NCI-H1694 (cell line): ENCODE results near the gene KREMEN2.
A peak's percentile ranks its signal among the peaks of the same experiment; 100 is the strongest.

Experiments used
- DNase-seq: peaks from one replicate; lab custom pipeline; 2025; lab: John Stamatoyannopoulos, UW

The KREMEN2 gene

GRCh38 chr16:3003582-3004270 is 39.7 kb downstream of the KREMEN2 start:
- DNase-seq, result peak; percentile 95

- no peak for DNase-seq
These were observed 40.2 kb downstream of the KREMEN2 start for GRCh38 chr16:3004319-3004718.

- no peak for DNase-seq
These were observed 40.8 kb downstream of the KREMEN2 start for GRCh38 chr16:3004781-3005284.

- DNase-seq, result no peak
These were observed 43.2 kb downstream of the KREMEN2 start for GRCh38 chr16:3007059-3007956.

- DNase-seq, result no peak
These were observed 44.0 kb downstream of the KREMEN2 start for GRCh38 chr16:3007957-3008689.

- DNase-seq, result no peak
These were observed 44.6 kb downstream of the KREMEN2 start for GRCh38 chr16:3008690-3009037.

- no peak for DNase-seq
These were observed 45.7 kb downstream of the KREMEN2 start for GRCh38 chr16:3009568-3010390.

- no peak for DNase-seq
These were observed 46.4 kb downstream of the KREMEN2 start for GRCh38 chr16:3010510-3010909.

GRCh38 chr16:3012246-3012645 is 48.2 kb downstream of the KREMEN2 start:
- DNase-seq, result no peak

- no peak for DNase-seq
These were observed 48.8 kb downstream of the KREMEN2 start, which contains the start of gene CLDN9 for GRCh38 chr16:3012828-3013420. Gene CLDN9 (plus strand): TSS chr16:3012923. CDS start chr16:3013363, 440 bp downstream.

GRCh38 chr16:3013491-3013951 is 49.4 kb downstream of the KREMEN2 start:
- no peak for DNase-seq

GRCh38 chr16:3013998-3014690 is 50.1 kb downstream of the KREMEN2 start:
- DNase-seq, result no peak

- no peak for DNase-seq
These were observed 50.9 kb downstream of the KREMEN2 start for GRCh38 chr16:3014971-3015370.

GRCh38 chr16:3015865-3016521 is 51.9 kb downstream of the KREMEN2 start:
- no peak for DNase-seq

GRCh38 chr16:3017344-3017743 is 53.3 kb downstream of the KREMEN2 start:
- no peak for DNase-seq
